CD14-positive monocyte (primary cell): ENCODE measurements around the gene A4GNT. TPM values are rescaled to one million over a fixed set of nuclear protein-coding genes. Genes with fewer than 3 reads are reported as not detected.
"Not testable (repeated sequence)": the region's sequence is repeated elsewhere in the genome, so short reads cannot be mapped to it uniquely, and the experiment has no call there.

Source experiments
- DNase-seq, 3 donors: peaks; one replicate each; pipeline ENCODE4 v3.0.0-alpha.2; 2011 to 2022
- H2AFZ ChIP-seq: 2 replicates; pipeline ENCODE4 v1.6.0; 2012; ENCODE audit warnings: mild to moderate bottlenecking, low read depth, low read length, inconsistent platforms; ENCODE audit not compliant: insufficient read depth, poor library complexity, severe bottlenecking
- H3K27ac ChIP-seq, 2 donors: 1 replicate in 1 of 2; 2 replicates in 1 of 2; pipeline ENCODE4 v1.5.1; 2012 to 2013; ENCODE audit warnings: low read length in 2 of 2, control low read depth in 1 of 2, inconsistent platforms in 1 of 2, low read depth in 1 of 2, mild to moderate bottlenecking in 1 of 2
- H3K27me3 ChIP-seq, 2 donors: one replicate each; pipeline versions ENCODE4 v1.6.0 to v1.6.1; 2011 to 2013; ENCODE audit warnings: low read length in 2 of 2; ENCODE audit not compliant: control insufficient read depth in 2 of 2, insufficient read depth in 2 of 2
- H3K36me3 ChIP-seq, 2 donors: replicated peaks in 1 of 2; 1 replicate in 1 of 2; 2 replicates in 1 of 2; pipeline versions ENCODE4 v1.5.1 to v1.6.1; 2012 to 2013; ENCODE audit warnings: low read length in 2 of 2, control low read depth in 1 of 2, inconsistent platforms in 1 of 2, mild to moderate bottlenecking in 1 of 2; ENCODE audit not compliant: insufficient read depth in 2 of 2, control insufficient read depth in 1 of 2
- H3K4me1 ChIP-seq, 2 donors: 1 replicate in 1 of 2; 2 replicates in 1 of 2; pipeline versions ENCODE4 v1.5.1 to v1.6.1; 2012 to 2013; ENCODE audit warnings: low read length in 2 of 2, control low read depth in 1 of 2, inconsistent platforms in 1 of 2, mild to moderate bottlenecking in 1 of 2, moderate library complexity in 1 of 2; ENCODE audit not compliant: insufficient read depth in 2 of 2, control insufficient read depth in 1 of 2
- H3K4me2 ChIP-seq: replicated peaks from 2 replicates; pipeline ENCODE3; 2012; ENCODE audit warnings: low read length, moderate library complexity, mild to moderate bottlenecking; ENCODE audit not compliant: poor library complexity, severe bottlenecking; ENCODE audit errors: extremely low read depth
- H3K4me3 ChIP-seq, 3 experiments: fragments of 200-600 bp in 1 of 3; sonication (generic) in 1 of 3; replicated peaks in 1 of 3; 1 replicate in 2 of 3; 2 replicates in 1 of 3; pipeline ENCODE4 v1.5.1; 2011 to 2013; ENCODE audit warnings: low read length in 3 of 3, mild to moderate bottlenecking in 3 of 3, control low read depth in 2 of 3, low read depth in 2 of 3, inconsistent platforms in 1 of 3, moderate library complexity in 1 of 3
- H3K79me2 ChIP-seq: 2 replicates; pipeline ENCODE4 v1.6.0; 2012; ENCODE audit warnings: mild to moderate bottlenecking, control low read depth, inconsistent platforms, low read length, moderate library complexity; ENCODE audit not compliant: insufficient read depth
- H3K9ac ChIP-seq: 2 replicates; pipeline ENCODE4 v1.6.0; 2017; ENCODE audit warnings: low read length, mild to moderate bottlenecking; ENCODE audit not compliant: insufficient read depth, poor library complexity, severe bottlenecking
- H3K9me3 ChIP-seq, 2 donors: replicated peaks in 1 of 2; 1 replicate in 1 of 2; 2 replicates in 1 of 2; pipeline versions ENCODE4 v1.5.1 to v1.6.1; 2012 to 2013; ENCODE audit warnings: low read length in 2 of 2, control low read depth in 1 of 2; ENCODE audit not compliant: control insufficient read depth in 1 of 2, insufficient read depth in 1 of 2
- H4K20me1 ChIP-seq: 2 replicates; pipeline ENCODE4 v1.6.0; 2012; ENCODE audit warnings: mild to moderate bottlenecking, low read length, control low read depth, moderate library complexity; ENCODE audit not compliant: insufficient read depth
- H3K27ac Mint-ChIP-seq, 7 donors: one replicate each; pipeline ENCODE4 v1.8.0; 2020; ENCODE audit warnings: mild to moderate bottlenecking in 7 of 7, mixed read lengths in 7 of 7, moderate library complexity in 6 of 7, inconsistent platforms in 2 of 7
- H3K27me3 Mint-ChIP-seq, 3 donors: one replicate each; pipeline ENCODE4 v1.8.0; 2021 to 2022; ENCODE audit warnings: low read depth in 3 of 3, mild to moderate bottlenecking in 3 of 3, mixed read lengths in 3 of 3, moderate library complexity in 3 of 3, inconsistent platforms in 1 of 3
- H3K36me3 Mint-ChIP-seq, 2 donors: one replicate each; pipeline ENCODE4 v1.8.0; 2020; ENCODE audit warnings: mixed read lengths in 2 of 2, inconsistent platforms in 1 of 2, mild to moderate bottlenecking in 1 of 2
- H3K4me1 Mint-ChIP-seq: one replicate; pipeline ENCODE4 v1.8.0; 2020; ENCODE audit warnings: mild to moderate bottlenecking, mixed read lengths
- H3K4me3 Mint-ChIP-seq, 2 donors: one replicate each; pipeline ENCODE4 v1.8.0; 2020; ENCODE audit warnings: mild to moderate bottlenecking in 2 of 2, mixed read lengths in 2 of 2, moderate library complexity in 1 of 2
- H3K9me3 Mint-ChIP-seq, 7 donors: one replicate each; pipeline ENCODE4 v1.8.0; 2020 to 2022; ENCODE audit warnings: mixed read lengths in 7 of 7, mild to moderate bottlenecking in 6 of 7, moderate library complexity in 6 of 7, inconsistent platforms in 2 of 7
- WGBS: methylation state at CpG from one replicate; pipeline ENCODE4 v1.1.5; 2013; ENCODE audit warnings: missing lambda C conversion rate; ENCODE audit not compliant: insufficient coverage; 5-methylcytosine and 5-hydroxymethylcytosine counted together
- intact Hi-C, 2 donors: fragments of 100-400 bp; cut with micrococcal nuclease; formaldehyde crosslinking; loops; one replicate each; pipeline versions ENCODE4 v1.15.0 to v1.15.1; 2023
- polyA plus RNA-seq, 3 donors: library from polyadenylated mRNA; depleted of rRNA in 1 of 3; unstranded in 2 of 3; stranded (reverse) in 1 of 3; fragments of 300-500 nt in 2 of 3; fragments of >200 nt in 1 of 3; fragmentation: Illumina TruSeq in 2 of 3; gene quantifications; 1 replicate in 2 of 3; 2 replicates in 1 of 3; pipeline ENCODE4 v1.2.3, GENCODE V29; 2012 to 2021
- TF ChIP-seq, protein P1 (sequence below): fragments of 200-600 bp; IDR thresholded peaks from one replicate; pipeline ENCODE4 v1.8.0; 2022; ENCODE audit warnings: antibody characterized with exemption, mild to moderate bottlenecking

A4GNT gene
- polyA plus RNA-seq, 3 donors, result not detected

DNA sequence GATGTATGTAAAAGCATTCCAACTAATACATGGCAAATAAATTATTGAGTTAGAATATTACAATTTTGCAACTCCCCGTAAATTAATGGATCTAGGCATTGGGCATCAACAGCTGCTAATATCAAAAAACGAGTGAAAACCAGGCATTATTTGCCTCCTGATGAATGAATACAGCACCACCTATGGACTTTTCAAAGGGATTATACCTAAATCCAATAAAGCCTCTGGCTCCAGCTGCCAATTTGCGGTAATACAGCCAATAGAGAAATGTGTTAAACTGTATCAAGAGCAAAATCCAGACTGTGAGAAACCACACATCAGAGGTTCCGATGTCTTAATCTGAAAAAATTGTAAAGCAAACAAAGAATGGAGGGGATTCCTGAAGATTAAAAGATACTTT, 16.3 kb upstream of the A4GNT start:
- H3K27ac ChIP-seq, result no peak overlapping the region
- intact Hi-C loops, result no loop called here
- H3K27me3 ChIP-seq, result no peaks in the 10 kb centered on the region
- TF ChIP-seq, protein P1, sequence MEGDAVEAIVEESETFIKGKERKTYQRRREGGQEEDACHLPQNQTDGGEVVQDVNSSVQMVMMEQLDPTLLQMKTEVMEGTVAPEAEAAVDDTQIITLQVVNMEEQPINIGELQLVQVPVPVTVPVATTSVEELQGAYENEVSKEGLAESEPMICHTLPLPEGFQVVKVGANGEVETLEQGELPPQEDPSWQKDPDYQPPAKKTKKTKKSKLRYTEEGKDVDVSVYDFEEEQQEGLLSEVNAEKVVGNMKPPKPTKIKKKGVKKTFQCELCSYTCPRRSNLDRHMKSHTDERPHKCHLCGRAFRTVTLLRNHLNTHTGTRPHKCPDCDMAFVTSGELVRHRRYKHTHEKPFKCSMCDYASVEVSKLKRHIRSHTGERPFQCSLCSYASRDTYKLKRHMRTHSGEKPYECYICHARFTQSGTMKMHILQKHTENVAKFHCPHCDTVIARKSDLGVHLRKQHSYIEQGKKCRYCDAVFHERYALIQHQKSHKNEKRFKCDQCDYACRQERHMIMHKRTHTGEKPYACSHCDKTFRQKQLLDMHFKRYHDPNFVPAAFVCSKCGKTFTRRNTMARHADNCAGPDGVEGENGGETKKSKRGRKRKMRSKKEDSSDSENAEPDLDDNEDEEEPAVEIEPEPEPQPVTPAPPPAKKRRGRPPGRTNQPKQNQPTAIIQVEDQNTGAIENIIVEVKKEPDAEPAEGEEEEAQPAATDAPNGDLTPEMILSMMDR, result peak; percentile 11
- H3K36me3 Mint-ChIP-seq, result no peaks in the 10 kb centered on the region
- no peaks in the 10 kb centered on the region for H4K20me1 ChIP-seq
- H3K9ac ChIP-seq, result no peak overlapping the region
- H3K4me3 ChIP-seq, result no peak overlapping the region
- H3K27me3 Mint-ChIP-seq, result peaks cover 0 to 4% (median 2%) of the 10 kb centered on the region in 3 donors
- no peaks in the 10 kb centered on the region for H3K36me3 ChIP-seq
- peak in 1 of 3 donors; percentile 33 for DNase-seq
- no peak overlapping the region for H3K4me2 ChIP-seq
- no peak overlapping the region for H2AFZ ChIP-seq
- H3K27ac Mint-ChIP-seq, result no peak overlapping the region
- no peaks in the 10 kb centered on the region for H3K4me1 ChIP-seq
- 53% methylated on average over 2 of the region's 4 CpGs for WGBS
- no peaks in the 10 kb centered on the region for H3K79me2 ChIP-seq
- H3K4me1 Mint-ChIP-seq, result no peaks in the 10 kb centered on the region
- H3K9me3 Mint-ChIP-seq, result peaks cover under 1 to 8% (median 4%) of the 10 kb centered on the region in 7 donors
- H3K9me3 ChIP-seq, result peaks cover 0 to under 1% of the 10 kb centered on the region in 2 donors
- H3K4me3 Mint-ChIP-seq, result no peak overlapping the region

DNA sequence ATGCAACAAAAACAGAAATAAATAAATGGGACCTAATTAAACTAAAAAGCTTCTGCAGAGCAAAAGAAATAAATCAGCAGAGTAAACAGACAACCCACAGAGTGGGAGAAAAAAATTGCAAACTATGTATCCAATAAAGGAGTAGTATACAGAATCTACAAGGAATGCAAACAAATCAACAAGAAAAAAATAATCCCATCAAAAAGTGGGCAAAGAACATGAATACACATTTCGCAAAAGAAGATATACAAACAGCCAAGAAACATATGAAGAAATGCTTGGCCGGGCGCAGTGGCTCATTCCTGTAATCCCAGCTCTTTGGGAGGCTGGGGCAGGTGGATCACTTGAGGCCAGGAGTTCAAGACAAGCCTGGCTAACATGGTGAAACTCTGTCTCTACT, 10.0 kb upstream of the A4GNT start:
- H3K9me3 Mint-ChIP-seq, result not testable (repeated sequence)

More for the DNA sequence above, 10.0 kb upstream of the A4GNT start:
- H2AFZ ChIP-seq, intact Hi-C loops, H3K36me3 Mint-ChIP-seq, H3K27me3 ChIP-seq, H3K27me3 Mint-ChIP-seq, DNase-seq, H3K9ac ChIP-seq, H3K9me3 ChIP-seq, H3K4me3 ChIP-seq, H3K4me2 ChIP-seq, H3K79me2 ChIP-seq, H3K27ac ChIP-seq, H3K36me3 ChIP-seq, H3K27ac Mint-ChIP-seq, H3K4me3 Mint-ChIP-seq, H4K20me1 ChIP-seq: not testable (repeated sequence)
- peaks cover 31 to 32% of the 10 kb centered on the region in 2 donors for H3K4me1 ChIP-seq
- peaks cover 36% of the 10 kb centered on the region for H3K4me1 Mint-ChIP-seq
- 100% methylated on average over 2 of the region's 3 CpGs for WGBS
